Stimulated activated CD8-positive, alpha-beta memory T cell treated with anti-CD3 and anti-CD28 coated beads, Interleukin-7, amount 100 ng/mL, for 24 hours (primary cell): Measurements from ENCODE around the gene UCN3.
"Not testable (repeated sequence)": the region's sequence is repeated elsewhere in the genome, so short reads cannot be mapped to it uniquely, and the experiment has no call there.

Experiments
- DNase-seq: peaks from one replicate; pipeline ENCODE4 v3.0.0-alpha.2; 2020; ENCODE audit warnings: low read depth

The UCN3 gene

DNA sequence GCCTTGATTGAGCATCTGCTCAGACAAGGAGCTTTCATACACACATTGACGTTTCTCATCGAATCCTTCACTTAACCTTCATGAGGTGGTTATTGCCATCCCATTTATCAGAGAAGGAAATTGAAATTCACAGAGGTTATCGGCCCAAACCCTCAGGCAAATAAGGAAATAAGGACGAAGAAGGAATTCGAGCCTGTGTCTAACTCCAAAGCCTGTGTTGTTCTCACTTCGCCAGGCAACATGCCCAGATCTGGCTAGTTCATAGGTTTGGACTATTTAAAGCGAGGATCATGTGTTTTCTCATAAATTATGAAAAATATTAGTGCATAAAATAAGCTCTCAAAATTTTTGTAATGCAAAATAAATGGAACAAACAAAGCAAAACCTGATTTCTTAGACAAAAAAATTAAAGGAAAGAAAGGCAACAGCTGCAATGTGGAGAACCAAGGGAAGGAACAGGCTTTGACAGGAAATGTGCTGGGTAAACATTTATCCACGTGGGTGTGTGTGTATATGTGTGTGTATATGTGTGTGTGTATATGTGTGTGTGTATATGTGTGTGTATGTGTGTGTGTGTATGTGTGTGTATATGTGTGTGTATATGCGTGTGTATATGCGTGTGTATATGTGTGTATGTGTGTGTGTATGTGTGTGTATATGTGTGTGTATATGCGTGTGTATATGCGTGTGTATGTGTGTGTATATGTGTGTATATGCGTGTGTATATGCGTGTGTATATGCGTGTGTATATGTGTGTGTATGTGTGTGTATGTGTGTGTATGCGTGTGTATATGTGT is 4.8 kb downstream of the UCN3 start:
- DNase-seq, result no peak

DNA sequence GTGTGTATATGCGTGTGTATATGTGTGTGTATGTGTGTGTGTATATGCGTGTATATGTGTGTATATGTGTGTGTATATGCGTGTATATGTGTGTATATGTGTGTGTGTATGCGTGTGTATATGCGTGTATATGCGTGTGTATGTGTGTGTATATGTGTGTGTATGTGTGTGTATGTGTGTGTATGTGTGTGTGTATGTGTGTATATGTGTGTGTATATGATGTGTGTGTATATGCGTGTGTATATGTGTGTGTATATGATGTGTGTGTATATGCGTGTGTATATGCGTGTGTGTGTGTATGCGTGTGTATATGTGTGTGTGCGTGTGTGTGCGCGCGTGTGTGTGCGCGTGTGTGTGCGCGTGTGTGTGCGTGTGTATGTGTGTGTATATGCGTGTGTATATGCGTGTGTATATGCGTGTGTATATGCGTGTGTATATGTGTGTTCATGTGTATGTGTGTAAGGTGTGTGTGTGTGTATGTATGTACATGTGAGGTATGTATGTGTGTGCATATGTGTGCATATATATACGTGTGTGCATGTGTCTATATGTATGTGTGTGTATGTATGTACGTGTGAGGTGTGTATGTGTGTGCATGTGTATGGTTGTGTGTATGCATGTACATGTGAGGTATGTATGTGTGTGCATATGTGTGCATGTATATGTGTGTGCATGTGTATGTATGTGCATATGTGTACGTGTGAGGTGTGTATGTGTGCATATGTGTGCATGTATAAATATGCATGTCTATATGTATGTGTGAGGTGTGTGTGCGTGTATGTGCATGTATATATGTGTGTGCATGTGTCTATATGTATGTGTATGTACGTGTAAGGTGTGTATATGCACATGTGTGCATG is 6.0 kb downstream of the UCN3 start:
- DNase-seq, result no peak

DNA sequence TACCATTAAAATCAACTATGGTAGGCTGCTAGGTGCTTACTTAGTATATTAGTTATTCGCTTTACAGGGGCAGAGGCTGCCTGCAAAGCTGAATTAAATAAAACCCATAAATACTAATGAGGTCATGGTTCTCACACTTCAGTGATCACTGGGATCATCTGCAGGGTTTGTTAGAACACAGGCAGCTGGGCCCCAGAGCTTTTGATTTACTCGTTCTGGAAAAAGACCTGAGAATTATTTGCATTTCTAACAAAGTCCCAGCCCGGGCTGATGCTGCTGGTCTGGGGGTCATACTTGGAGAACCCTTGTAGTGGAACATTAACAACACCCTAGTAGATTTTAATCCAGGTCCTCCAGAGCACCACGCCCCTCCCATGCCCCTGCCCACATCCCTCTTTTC is 8.5 kb downstream of the UCN3 start:
- no peak for DNase-seq

DNA sequence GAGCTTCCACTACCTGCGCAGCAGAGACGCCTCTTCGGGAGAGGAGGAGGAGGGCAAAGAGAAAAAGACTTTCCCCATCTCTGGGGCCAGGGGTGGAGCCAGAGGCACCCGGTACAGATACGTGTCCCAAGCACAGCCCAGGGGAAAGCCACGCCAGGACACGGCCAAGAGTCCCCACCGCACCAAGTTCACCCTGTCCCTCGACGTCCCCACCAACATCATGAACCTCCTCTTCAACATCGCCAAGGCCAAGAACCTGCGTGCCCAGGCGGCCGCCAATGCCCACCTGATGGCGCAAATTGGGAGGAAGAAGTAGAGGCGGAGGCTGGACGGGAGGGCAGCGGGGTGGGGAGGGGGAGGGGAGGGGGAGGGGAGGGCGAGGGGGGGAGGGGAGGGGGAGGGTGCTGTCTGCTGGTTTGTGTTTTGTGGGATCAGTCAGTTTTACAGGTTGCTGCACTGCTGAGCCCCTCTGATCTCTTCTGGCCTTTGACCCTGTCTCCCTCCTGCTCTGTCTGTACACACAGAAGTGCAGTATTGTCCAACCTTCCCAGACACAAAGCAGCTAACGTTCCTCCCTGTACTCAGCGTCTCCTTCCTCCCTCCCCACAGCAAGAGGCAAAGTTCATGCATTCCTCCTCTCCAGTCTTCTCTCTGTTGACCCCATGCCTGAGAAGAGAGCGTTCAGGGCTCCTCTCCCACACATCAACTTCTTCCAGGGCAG is 9.3 kb downstream of the UCN3 start:
- DNase-seq, result no peak

DNA sequence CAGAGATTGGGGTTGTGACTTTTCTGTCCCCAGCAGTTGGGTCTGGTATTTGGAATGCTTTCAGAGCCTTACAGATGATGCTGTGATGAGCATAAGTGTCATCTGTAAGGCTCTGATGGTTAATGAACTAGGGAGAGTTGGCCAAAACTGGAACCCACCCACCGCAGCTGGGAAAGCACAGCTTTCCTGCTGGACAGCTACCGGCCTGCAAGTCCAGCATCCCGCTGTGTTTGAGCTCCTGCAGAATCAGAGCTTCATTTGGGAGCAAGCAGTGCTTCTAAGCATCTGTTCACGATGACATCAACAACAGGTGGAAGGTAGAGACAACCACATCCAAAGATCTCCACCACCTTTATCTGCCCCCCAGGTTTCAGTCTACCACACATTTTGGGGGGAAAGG is 11.7 kb downstream of the UCN3 start:
- DNase-seq, result no peak

DNA sequence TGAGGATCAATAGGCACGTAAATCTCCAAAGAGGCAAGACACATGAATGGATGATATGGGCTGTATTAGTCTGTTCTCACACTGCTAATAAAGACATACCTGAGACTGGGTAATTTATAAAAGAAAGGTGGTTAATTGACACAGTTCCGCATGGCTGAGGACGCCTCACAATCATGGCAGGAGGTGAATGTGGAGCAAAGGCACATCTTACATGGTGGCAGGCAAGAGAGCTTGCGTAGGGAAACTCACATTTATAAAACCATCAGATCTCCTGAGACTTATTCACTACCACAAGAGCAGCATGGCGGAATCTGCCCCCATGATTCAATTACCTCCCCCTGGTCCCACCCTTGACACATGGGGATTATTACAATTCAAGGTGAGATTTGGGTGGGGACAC is 14.4 kb downstream of the UCN3 start:
- not testable (repeated sequence) for DNase-seq

DNA sequence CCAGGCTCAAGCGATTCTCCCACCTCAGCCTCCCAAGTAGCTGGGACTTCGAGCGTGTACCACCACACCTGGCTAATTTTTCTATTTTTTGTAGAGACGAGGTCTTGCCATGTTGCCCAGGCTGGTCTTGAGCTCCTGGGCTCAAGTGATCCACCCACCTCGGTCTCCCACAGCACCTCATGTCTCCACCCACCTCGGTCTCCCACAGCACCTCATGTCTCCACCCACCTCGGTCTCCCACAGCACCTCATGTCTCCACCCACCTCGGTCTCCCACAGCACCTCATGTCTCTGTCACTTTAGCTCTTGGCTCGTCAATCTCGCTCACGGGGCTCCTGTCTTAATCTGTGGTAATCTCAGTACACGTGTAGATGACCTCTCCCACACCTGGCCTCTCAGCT is 15.6 kb downstream of the UCN3 start:
- DNase-seq, result not testable (repeated sequence)

- no peak for DNase-seq
Measured at GRCh38 chr10:5381187-5381586, 16.4 kb downstream of the UCN3 start.

DNA sequence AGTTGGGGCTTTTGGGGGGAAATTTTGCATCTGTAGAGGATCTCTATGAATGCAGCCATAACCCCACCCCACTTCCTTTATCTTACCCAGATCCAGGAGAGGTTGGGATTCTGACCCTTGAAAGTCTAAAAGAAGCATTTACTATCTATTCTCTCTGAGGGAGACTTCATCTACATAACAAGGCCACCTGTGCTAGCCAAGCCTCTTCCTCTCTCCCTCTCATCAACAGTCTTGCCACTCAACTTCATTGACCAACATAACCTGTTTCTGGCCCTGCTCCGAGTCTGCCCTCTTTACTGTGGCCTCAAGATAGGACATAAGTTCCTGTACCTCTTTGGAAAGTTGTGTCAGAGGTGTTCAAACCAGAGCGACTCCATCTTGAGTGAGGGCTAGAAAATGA is 20.5 kb downstream of the UCN3 start:
- no peak for DNase-seq

DNA sequence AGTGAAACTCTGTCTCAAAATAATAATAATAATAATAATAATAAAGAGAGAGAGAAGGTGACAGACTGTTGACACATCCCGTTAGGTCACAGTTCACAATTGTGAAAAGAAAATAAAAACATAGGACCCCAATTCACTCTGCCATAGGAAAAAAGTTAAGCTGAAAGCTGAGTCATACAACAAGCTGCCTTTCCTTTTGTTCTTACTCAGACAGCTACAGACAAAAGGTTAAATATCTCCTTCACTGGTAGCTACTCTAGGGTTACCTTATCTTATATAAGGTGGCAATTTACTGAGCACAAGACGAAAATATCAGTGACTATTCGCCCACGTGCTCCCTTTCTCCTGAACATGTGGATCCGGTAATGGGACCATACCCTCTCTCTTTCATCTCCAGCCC is 22.4 kb downstream of the UCN3 start:
- DNase-seq, result no peak

GRCh38 chr10:5390607-5391205 is 25.9 kb downstream of the UCN3 start:
- no peak for DNase-seq

GRCh38 chr10:5391790-5392189 is 27.0 kb downstream of the UCN3 start:
- no peak for DNase-seq

- no peak for DNase-seq
Measured at GRCh38 chr10:5393529-5393928, 28.8 kb downstream of the UCN3 start.

- DNase-seq, result no peak
Measured at GRCh38 chr10:5395168-5395567, 30.4 kb downstream of the UCN3 start.

GRCh38 chr10:5396556-5397300 is 32.0 kb downstream of the UCN3 start:
- no peak for DNase-seq

- no peak for DNase-seq
Measured at GRCh38 chr10:5399332-5399731, 34.6 kb downstream of the UCN3 start.

DNA sequence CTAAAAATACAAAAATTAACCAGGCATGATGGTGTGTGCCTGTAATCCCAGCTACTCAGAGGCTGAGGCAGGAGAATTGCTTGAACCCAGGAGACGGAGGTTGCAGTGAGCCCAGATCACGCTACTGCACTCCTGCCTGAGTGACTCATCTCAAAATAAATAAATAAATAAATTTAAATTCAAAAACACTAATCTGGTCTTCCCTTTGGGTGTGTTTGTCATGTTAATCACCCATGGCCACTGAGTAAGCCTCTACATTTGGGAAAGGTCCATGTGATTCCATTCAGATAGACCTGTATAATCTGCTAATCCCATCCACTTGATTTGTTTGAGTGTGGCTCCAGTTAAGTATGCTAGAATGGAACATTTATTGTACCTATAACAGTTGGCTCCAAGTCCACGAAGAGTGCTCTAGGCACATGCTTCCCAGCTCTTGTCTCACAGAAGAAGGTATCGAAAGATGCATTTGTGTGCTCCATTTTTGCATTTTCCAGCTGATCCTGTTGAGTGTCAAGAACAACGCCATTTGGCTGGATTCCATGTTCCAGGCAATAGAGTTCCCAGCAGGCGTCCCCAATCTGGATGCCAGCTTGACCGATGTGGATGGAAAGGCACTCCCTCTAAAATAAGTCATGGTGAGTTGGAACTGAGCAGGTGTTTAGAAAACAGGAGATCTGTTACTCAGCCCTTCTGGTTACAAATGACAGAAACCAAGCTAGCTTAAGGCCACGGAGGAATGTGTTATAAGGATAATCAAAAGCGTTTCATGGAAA is 35.9 kb downstream of the UCN3 start:
- no peak for DNase-seq

DNA sequence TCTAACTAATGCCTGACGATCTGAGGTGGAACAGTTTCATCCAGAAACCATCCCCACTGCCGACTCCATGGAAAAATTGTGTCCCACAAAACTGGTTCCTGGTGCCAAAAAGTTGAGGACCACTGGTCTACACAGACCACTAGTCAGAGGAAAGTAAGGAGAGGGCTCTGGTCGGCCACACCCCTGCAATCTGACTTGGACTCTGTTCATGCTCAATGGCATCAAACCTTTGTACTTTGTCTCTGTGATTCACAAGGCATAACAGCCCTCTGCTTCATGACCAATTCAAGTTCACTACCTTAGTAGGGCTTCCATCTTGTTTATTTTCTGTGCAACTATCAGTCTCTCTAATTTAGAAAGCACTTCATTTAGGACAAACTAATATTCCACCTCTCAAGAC is 38.0 kb downstream of the UCN3 start:
- DNase-seq, result no peak

- no peak for DNase-seq
Measured at GRCh38 chr10:5404208-5405041, 39.7 kb downstream of the UCN3 start, which contains the start of gene TUBAL3. TSS of gene TUBAL3 (minus strand) at chr10:5404828. CDS start at chr10:5404792, 36 bp downstream.

DNA sequence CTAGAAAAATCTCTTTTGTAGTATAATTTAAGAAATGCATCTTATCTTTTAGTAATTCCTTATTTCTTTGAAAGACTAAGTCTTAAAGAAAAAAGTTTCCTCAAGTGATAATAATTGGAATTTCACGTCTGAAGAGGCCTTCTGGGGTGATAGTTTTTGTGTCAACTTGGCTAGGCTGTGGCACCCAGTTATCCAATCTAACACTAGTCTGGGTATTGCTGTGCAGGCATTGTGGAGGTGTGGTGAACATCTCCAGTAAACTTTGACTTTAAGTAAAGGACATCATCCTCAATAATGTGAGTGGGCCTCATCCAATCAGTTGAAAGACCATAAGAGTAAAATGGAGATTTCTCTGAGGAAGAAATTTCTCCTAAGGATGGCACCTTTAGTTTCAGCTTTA is 42.2 kb downstream of the UCN3 start:
- DNase-seq, result no peak
